Sigmoid colon (tissue), 7 donors: ENCODE measurements around the gene DYSF. TPM values are rescaled to one million over a fixed set of nuclear protein-coding genes. Genes with fewer than 3 reads are reported as not detected.

Experiments used
- DNase-seq: peaks from one replicate; pipeline ENCODE4 v3.0.0-alpha.2; 2019
- H3K27ac ChIP-seq, 4 donors: fragments of 200-600 bp; sonication (generic); one replicate each; pipeline ENCODE4 v1.5.1; 2016 to 2019; ENCODE audit warnings: mild to moderate bottlenecking in 1 of 4
- H3K27me3 ChIP-seq, 3 donors: fragments of 200-600 bp; sonication (generic); one replicate each; pipeline ENCODE4 v1.5.1; 2019; ENCODE audit warnings: mild to moderate bottlenecking in 1 of 3
- H3K36me3 ChIP-seq, 4 donors: fragments of 200-600 bp; sonication (generic); one replicate each; pipeline ENCODE4 v1.5.1; 2016 to 2019
- H3K4me1 ChIP-seq, 4 donors: fragments of 200-600 bp; sonication (generic); one replicate each; pipeline ENCODE4 v1.5.1; 2017 to 2019
- H3K4me3 ChIP-seq, 4 donors: fragments of 200-600 bp; sonication (generic); one replicate each; pipeline ENCODE4 v1.5.1; 2017 to 2019; ENCODE audit warnings: mild to moderate bottlenecking in 2 of 4, moderate library complexity in 1 of 4
- H3K9me3 ChIP-seq, 4 donors: fragments of 200-600 bp in 3 of 4; sonication (generic) in 3 of 4; one replicate each; pipeline versions ENCODE4 v1.5.1 to v1.6.1; 2013 to 2019
- EP300 ChIP-seq, 4 donors: sonication (generic); formaldehyde crosslinking; IDR thresholded peaks; one replicate each; pipeline ENCODE4 v1.6.1; 2017; ENCODE audit warnings: antibody characterized with exemption in 4 of 4
- POLR2A ChIP-seq, 2 donors: fragments of 450-650 bp; IDR thresholded peaks; one replicate each; pipeline ENCODE4 v1.6.1; 2016; ENCODE audit warnings: antibody characterized with exemption in 2 of 2, mild to moderate bottlenecking in 2 of 2, moderate library complexity in 2 of 2
- POLR2AphosphoS5 ChIP-seq, 4 donors: sonication (generic); formaldehyde crosslinking; IDR thresholded peaks; one replicate each; pipeline ENCODE4 v1.6.1; 2017; ENCODE audit warnings: antibody characterized with exemption in 4 of 4
- WGBS, 2 donors: extraction: QIAGEN DNeasy Blood & Tissue Kit; methylation state at CpG; one replicate each; pipeline ENCODE4 v1.1.7; 2013; 5-methylcytosine and 5-hydroxymethylcytosine counted together
- intact Hi-C: fragments of 100-400 bp; cut with DNase I; formaldehyde crosslinking; loops from one replicate; pipeline ENCODE4 v1.15.1; 2023
- polyA plus RNA-seq, 3 donors: library from polyadenylated mRNA; stranded (reverse); fragments of 200-250 nt; gene quantifications; one replicate each; pipeline ENCODE4 v1.2.3, GENCODE V29; 2013
- total RNA-seq, 4 donors: library from RNA; depleted of rRNA; stranded (reverse); fragments of >200 nt; gene quantifications; one replicate each; pipeline ENCODE4 v1.1.0, GENCODE V29; 2016
- TF ChIP-seq, protein P1 (sequence below), 4 experiments: fragments of 450-650 bp in 3 of 4; fragments of 200-600 bp in 1 of 4; IDR thresholded peaks; one replicate each; pipeline ENCODE4 v1.5.1; 2016 to 2019; ENCODE audit warnings: antibody characterized with exemption in 4 of 4, mild to moderate bottlenecking in 3 of 4, moderate library complexity in 2 of 4
- donor health status: healthy with polysubstance abuse.
- donor health status: Bipolar disorder and iron deficiency.
- donor health status: healthy.

Gene DYSF
- total and polyA plus RNA-seq, 7 donors: 1.6 to 49.6 (median 12.5) TPM

DNA sequence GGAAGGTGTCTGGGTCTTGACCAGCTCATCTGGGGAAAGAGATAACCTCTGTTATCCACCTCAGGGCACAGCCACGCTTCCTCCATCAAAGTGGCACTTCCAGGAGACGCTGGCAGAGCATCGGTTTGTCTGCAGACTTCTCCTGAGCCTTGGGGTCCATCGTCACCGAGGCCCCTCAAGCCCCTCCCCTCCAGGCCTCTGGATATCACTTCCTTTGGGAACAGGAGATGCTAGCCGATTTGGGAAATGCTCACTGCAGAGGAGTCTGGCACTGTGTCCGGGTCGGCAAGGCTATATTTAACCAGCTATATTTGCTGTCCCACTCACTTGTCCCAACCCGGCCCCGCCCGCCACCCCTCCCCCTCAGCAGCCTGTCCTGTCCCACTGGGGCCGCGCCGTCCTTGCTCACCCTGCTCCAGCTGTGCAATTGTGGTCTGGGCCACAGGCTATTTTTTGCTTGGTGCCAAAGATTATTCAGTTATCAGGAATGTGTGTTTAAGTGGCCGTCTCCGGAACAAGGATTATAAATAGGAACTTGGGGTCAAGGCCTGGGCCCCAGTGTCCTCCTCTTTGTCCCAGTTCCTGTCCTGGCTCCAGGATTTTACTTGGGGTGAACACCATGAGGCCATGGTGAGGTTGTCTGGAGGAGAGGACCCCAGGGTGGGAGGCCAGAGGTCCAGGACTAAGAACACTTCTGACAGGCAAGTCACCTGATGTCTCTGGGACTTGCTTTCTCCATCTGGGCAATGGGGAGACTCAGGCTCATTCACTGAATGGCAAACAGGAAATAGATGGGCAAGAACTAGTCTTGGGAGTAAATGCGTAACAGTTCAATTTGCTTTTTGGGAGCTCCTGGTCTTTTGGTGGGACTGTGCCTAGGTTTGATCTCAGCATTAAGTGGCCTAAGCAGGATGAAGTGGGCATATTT lies 263.6 kb downstream of the DYSF start:
- Histone ChIP-seq H3K4me1 (peaks cover 0 to 46% (median 41%) of the 10 kb centered on the region in 4 donors), H3K27me3 (no peaks in the 10 kb centered on the region), H3K4me3 (no peak overlapping the region), H3K9me3 (no peaks in the 10 kb centered on the region), H3K27ac (peak overlapping the region in 1 of 4 donors; percentile 32), H3K36me3 (no peaks in the 10 kb centered on the region)
- TF ChIP-seq, protein P1, sequence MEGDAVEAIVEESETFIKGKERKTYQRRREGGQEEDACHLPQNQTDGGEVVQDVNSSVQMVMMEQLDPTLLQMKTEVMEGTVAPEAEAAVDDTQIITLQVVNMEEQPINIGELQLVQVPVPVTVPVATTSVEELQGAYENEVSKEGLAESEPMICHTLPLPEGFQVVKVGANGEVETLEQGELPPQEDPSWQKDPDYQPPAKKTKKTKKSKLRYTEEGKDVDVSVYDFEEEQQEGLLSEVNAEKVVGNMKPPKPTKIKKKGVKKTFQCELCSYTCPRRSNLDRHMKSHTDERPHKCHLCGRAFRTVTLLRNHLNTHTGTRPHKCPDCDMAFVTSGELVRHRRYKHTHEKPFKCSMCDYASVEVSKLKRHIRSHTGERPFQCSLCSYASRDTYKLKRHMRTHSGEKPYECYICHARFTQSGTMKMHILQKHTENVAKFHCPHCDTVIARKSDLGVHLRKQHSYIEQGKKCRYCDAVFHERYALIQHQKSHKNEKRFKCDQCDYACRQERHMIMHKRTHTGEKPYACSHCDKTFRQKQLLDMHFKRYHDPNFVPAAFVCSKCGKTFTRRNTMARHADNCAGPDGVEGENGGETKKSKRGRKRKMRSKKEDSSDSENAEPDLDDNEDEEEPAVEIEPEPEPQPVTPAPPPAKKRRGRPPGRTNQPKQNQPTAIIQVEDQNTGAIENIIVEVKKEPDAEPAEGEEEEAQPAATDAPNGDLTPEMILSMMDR (IDR thresholded peaks at IDR 0.05): no peak
- TF ChIP-seq POLR2AphosphoS5 (IDR thresholded peaks at IDR 0.05) (peak; percentile 4 to 61 (median 54)), EP300 (IDR thresholded peaks at IDR 0.05) (no peak)
- intact Hi-C loops: no loop called here
- peak; percentile 91 for DNase-seq
- WGBS, 2 donors: 59 to 69% methylated on average over 17 of the region's 17 CpGs

DNA sequence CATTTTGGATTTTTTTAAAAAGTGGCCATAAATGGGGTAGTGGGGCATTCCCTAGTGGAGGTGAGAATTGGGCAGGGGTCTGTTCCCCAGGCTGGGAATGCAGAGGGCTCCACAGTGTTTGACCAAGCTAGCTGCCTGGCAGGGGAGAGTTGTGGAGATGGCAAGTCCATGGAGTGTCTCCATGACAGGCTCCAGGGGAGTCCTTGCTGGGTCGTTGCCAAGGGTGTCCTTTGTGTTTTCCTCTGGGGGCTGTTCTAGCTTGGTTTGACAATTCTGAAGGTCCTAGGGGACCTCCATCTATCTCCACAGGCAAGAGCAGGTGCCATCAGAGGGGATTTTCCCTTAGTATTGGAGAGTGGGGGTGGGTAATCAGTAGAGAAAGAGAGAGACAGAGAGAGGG lies 265.3 kb downstream of the DYSF start:
- intact Hi-C loops: no loop called here
- no peaks in the 10 kb centered on the region for H3K9me3 ChIP-seq
- TF ChIP-seq, protein P1 (IDR thresholded peaks at IDR 0.05): no peak
- TF ChIP-seq POLR2AphosphoS5 (IDR thresholded peaks at IDR 0.05): no peak
- TF ChIP-seq EP300 (IDR thresholded peaks at IDR 0.05): no peak
- no peak for TF ChIP-seq POLR2A (IDR thresholded peaks at IDR 0.05)
- WGBS, 2 donors: 63 to 70% methylated on average over 1 of the region's 1 CpG
- H3K4me1 ChIP-seq: peaks cover 0 to 48% (median 42%) of the 10 kb centered on the region in 4 donors
- no peaks in the 10 kb centered on the region for H3K36me3 ChIP-seq
- H3K27me3 ChIP-seq: no peaks in the 10 kb centered on the region
- DNase-seq: peak; percentile 48
- no peak overlapping the region for H3K27ac ChIP-seq
- no peak overlapping the region for H3K4me3 ChIP-seq

DNA sequence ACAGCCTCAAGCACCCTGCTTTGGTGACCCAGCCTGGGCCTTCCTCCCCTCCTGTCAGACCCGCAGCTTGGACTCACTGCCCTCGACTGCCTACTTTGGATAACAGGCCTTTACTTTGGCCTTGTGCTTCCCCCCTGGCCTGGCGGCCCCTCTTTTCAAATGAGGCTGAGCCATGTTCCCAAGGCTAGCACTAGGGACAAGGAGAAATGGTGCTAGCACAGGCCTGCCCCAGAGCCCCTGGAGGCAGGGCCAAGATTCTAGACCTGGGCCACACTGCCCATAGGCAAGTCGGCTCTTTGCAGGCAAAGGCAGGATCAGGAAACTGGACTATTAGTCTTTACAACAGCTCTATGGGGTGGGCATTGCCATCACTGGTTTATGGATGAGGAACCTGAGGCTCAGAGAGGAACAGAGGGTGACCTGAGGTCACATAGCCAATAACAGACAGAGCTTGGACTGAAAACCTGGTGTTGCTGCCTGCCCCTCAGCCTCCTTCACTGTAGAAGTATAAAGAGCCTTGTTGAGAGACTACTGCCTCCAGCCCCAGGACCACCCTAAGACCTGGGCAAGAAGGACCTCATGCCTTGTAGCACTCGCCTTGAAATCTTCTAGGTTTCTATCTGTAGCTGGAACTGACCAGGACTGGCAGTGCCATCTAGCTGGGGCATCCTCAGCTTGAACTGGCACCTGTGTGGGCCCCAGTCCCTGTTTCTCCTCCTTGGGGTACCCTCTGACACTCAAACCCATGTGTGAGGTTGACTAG lies 266.3 kb downstream of the DYSF start:
- Histone ChIP-seq H3K36me3 (no peaks in the 10 kb centered on the region), H3K4me1 (peaks cover 0 to 48% (median 42%) of the 10 kb centered on the region in 4 donors), H3K9me3 (peaks cover 0 to 4% (median 0%) of the 10 kb centered on the region in 4 donors), H3K27me3 (no peaks in the 10 kb centered on the region), H3K27ac (peak overlapping the region in 1 of 4 donors; percentile 28), H3K4me3 (no peak overlapping the region)
- intact Hi-C loops: no loop called here
- peak; percentile 58 for DNase-seq
- TF ChIP-seq EP300 (IDR thresholded peaks at IDR 0.05) (no peak), POLR2AphosphoS5 (IDR thresholded peaks at IDR 0.05) (no peak), POLR2A (IDR thresholded peaks at IDR 0.05) (no peak)
- TF ChIP-seq, protein P1 (IDR thresholded peaks at IDR 0.05): no peak
- WGBS, 2 donors: 90 to 92% methylated on average over 5 of the region's 5 CpGs

DNA sequence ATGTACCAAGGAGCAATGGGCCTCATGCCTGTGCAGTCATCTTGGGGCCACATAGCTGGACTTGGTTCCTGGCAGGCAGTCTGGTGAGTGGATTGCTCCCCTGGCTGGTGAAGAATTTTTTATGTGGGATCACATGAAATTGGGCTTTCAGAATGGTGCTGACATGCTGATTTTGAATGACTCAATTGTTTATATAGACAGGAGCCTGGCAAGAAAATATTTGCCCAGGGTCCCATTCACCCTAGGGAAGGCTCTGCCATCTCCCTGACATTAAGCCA lies 266.9 kb downstream of the DYSF start:
- Histone ChIP-seq H3K36me3 (no peaks in the 10 kb centered on the region), H3K27me3 (no peaks in the 10 kb centered on the region), H3K27ac (peak overlapping the region in 1 of 4 donors; percentile 28), H3K4me1 (peaks cover 0 to 48% (median 42%) of the 10 kb centered on the region in 4 donors), H3K9me3 (peaks cover 0 to 9% (median 0%) of the 10 kb centered on the region in 4 donors), H3K4me3 (no peak overlapping the region)
- intact Hi-C loops: no loop called here
- no peak for DNase-seq
- TF ChIP-seq, protein P1 (IDR thresholded peaks at IDR 0.05): no peak
- no peak for TF ChIP-seq EP300 (IDR thresholded peaks at IDR 0.05)
- no peak for TF ChIP-seq POLR2A (IDR thresholded peaks at IDR 0.05)
- no peak for TF ChIP-seq POLR2AphosphoS5 (IDR thresholded peaks at IDR 0.05)
